Chondrocyte (in vitro differentiated cells): Measurements from ENCODE around the gene ANGPTL8. TPM values are rescaled to one million over a fixed set of nuclear protein-coding genes. Genes with fewer than 3 reads are reported as not detected.
A peak's percentile ranks its signal among the peaks of the same experiment; 100 is the strongest.

Source experiments
- DNase-seq: peaks from one replicate; pipeline ENCODE4 v3.0.0; 2021; ENCODE audit warnings: mixed read lengths, low spot score
- H3K27ac Mint-ChIP-seq: one replicate; pipeline ENCODE4 v1.8.0; 2021; ENCODE audit warnings: mild to moderate bottlenecking, moderate library complexity, mixed read lengths; ENCODE audit not compliant: unreplicated experiment
- H3K27me3 Mint-ChIP-seq: 2 replicates; pipeline ENCODE4 v1.8.0; 2021; ENCODE audit warnings: low read depth, mixed read lengths
- H3K36me3 Mint-ChIP-seq: 2 replicates; pipeline ENCODE4 v1.8.0; 2021; ENCODE audit warnings: low read depth, mixed read lengths
- H3K4me1 Mint-ChIP-seq: 2 replicates; pipeline ENCODE4 v1.8.0; 2021; ENCODE audit warnings: low read depth, mild to moderate bottlenecking, mixed read lengths
- H3K4me3 Mint-ChIP-seq: one replicate; pipeline ENCODE4 v1.8.0; 2021; ENCODE audit warnings: mild to moderate bottlenecking, moderate library complexity, mixed read lengths; ENCODE audit not compliant: unreplicated experiment
- H3K9me3 Mint-ChIP-seq: 2 replicates; pipeline ENCODE4 v1.8.0; 2021; ENCODE audit warnings: low read depth, mixed read lengths
- CTCF ChIP-seq: fragments of 200-600 bp; sonication (generic); IDR thresholded peaks from 2 replicates; pipeline ENCODE4 v1.5.0; 2021; ENCODE audit warnings: antibody characterized with exemption, mild to moderate bottlenecking, moderate library complexity
- total RNA-seq: library from RNA; stranded (reverse); gene quantifications from 3 replicates; pipeline ENCODE4 v1.2.1, GENCODE V29; 2021

The ANGPTL8 gene
- total RNA-seq, 1 donor from 2014 or later = not detected

GRCh38 chr19:11230621-11231386 is 8.6 kb upstream of the ANGPTL8 start:
- Mint-ChIP-seq H3K27me3 (no peaks in the 10 kb centered on the region), H3K9me3 (no peaks in the 10 kb centered on the region), H3K36me3 (peaks cover 20% of the 10 kb centered on the region), H3K4me1 (no peaks in the 10 kb centered on the region), H3K4me3 (no peak overlapping the region), H3K27ac (no peak overlapping the region)
- TF ChIP-seq CTCF = no peak
- no peak for DNase-seq

GRCh38 chr19:11232555-11232954 is 6.9 kb upstream of the ANGPTL8 start:
- Mint-ChIP-seq H3K4me3 (no peak overlapping the region), H3K36me3 (peaks cover 19% of the 10 kb centered on the region)

GRCh38 chr19:11233073-11233472 is 6.3 kb upstream of the ANGPTL8 start:
- Mint-ChIP-seq H3K27ac (no peak overlapping the region), H3K9me3 (no peaks in the 10 kb centered on the region), H3K27me3 (no peaks in the 10 kb centered on the region), H3K4me3 (no peak overlapping the region), H3K36me3 (peaks cover 19% of the 10 kb centered on the region), H3K4me1 (no peaks in the 10 kb centered on the region)
- no peak for DNase-seq
- no peak for TF ChIP-seq CTCF

More at GRCh38 chr19:11232555-11232954, 6.9 kb upstream of the ANGPTL8 start:
- H3K27ac Mint-ChIP-seq = no peak overlapping the region
- TF ChIP-seq CTCF = no peak
- no peaks in the 10 kb centered on the region for H3K4me1 Mint-ChIP-seq
- DNase-seq = no peak
- no peaks in the 10 kb centered on the region for H3K27me3 Mint-ChIP-seq
- no peaks in the 10 kb centered on the region for H3K9me3 Mint-ChIP-seq

GRCh38 chr19:11234486-11235075 is 4.8 kb upstream of the ANGPTL8 start:
- H3K27me3 Mint-ChIP-seq = no peaks in the 10 kb centered on the region
- no peaks in the 10 kb centered on the region for H3K4me1 Mint-ChIP-seq
- H3K36me3 Mint-ChIP-seq = peaks cover 16% of the 10 kb centered on the region
- DNase-seq = no peak
- no peak overlapping the region for H3K4me3 Mint-ChIP-seq
- peak; percentile 47 for TF ChIP-seq CTCF
- no peak overlapping the region for H3K27ac Mint-ChIP-seq
- H3K9me3 Mint-ChIP-seq = no peaks in the 10 kb centered on the region

GRCh38 chr19:11236324-11237301 is 2.8 kb upstream of the ANGPTL8 start:
- Mint-ChIP-seq H3K36me3 (peaks cover 15% of the 10 kb centered on the region), H3K27me3 (no peaks in the 10 kb centered on the region), H3K4me3 (no peak overlapping the region), H3K9me3 (no peaks in the 10 kb centered on the region), H3K27ac (no peak overlapping the region), H3K4me1 (no peaks in the 10 kb centered on the region)
- no peak for TF ChIP-seq CTCF
- DNase-seq = no peak
